NCI-H1417 (cell line): ENCODE measurements around the gene GPC2.
"Not testable (repeated sequence)": the region's sequence is repeated elsewhere in the genome, so short reads cannot be mapped to it uniquely, and the experiment has no call there.

Experiments
- DNase-seq, 3 experiments: peaks; one replicate each; lab custom pipeline; 2025; lab: John Stamatoyannopoulos, UW

The GPC2 gene

GRCh38 chr7:100152404-100152803 is 24.8 kb downstream of the GPC2 start:
- no peak for DNase-seq

- peak; percentile 99 to 100 (median 100) for DNase-seq
Measured at GRCh38 chr7:100148559-100149328, 28.4 kb downstream of the GPC2 start, which contains the start of gene LAMTOR4. Gene LAMTOR4, plus strand, starts transcription at chr7:100148918. Its CDS starts 55 bp downstream, at chr7:100148973.

DNA sequence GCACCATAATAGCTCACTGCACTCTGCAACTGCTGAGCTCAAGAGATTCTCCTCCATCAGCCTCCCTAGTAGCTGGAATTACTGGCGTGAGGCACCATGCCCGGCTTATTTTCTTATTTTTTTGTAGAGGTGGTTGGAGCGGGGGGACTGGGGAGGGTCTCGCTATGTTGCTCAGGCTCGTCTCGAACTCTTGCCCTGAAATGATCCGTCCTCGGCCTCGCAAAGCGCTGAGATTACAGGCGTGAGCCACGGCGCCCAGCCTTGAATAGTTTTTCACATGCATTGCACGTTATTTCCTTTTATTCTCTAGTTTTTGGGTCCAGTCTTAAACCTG is 29.0 kb downstream of the GPC2 start:
- DNase-seq, result no peak

DNA sequence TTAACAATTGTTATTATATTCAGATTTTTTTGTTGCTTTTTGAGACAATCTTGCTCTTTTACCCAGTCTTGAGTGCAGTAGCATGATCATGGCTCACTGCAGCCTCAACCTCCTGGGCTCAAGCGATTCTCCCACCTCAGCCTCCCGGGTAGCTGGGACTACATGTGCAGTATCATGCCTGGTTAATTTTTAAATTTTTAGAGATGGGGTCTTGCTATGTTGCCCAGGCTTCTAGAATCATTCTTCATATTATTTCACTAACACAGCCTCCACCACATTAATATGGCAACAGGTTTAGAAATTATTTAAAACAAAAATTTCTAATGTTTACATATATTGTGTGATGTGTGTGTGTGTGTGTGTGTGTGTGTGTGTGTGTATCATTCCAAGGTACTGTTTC is 29.9 kb downstream of the GPC2 start:
- no peak for DNase-seq

DNA sequence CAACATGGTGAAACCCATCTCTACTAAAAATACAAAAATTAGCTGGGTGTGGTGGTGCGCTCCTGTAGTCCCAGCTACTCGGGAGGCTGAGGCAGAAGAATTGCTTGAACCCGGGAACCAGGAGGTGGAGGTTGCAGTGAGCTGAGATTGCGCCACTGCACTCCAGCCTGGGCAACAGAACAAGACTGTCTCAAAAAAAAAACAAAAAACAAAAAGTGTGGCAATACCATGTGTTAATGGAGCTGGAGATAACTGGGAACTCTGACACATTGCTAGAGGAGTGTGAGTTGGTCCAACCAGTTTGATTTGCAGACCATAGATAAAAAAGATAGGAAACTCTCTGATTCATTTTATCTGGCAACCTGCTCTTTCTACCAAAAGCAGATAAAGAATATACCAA is 30.8 kb downstream of the GPC2 start:
- not testable (repeated sequence) for DNase-seq

DNA sequence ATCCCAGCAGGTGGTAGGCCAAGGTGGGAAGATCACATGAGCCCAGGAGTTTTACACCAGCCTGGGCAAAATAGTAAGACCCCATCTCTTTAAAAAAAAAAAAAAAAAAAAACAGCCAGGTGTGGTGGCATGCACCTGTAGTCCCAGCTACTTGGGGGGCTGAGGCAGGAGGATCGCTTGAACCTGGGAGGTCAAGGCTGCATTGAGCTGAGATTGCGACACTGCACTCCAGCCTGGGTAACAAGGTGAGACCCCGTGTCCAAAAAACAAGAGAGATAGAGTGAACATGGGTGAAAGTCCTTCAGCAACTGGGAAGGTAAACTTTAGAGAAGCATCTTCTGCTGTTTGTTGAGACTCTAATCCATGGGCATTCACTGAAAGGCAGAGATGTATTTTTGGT is 34.7 kb downstream of the GPC2 start:
- DNase-seq, result no peak

DNA sequence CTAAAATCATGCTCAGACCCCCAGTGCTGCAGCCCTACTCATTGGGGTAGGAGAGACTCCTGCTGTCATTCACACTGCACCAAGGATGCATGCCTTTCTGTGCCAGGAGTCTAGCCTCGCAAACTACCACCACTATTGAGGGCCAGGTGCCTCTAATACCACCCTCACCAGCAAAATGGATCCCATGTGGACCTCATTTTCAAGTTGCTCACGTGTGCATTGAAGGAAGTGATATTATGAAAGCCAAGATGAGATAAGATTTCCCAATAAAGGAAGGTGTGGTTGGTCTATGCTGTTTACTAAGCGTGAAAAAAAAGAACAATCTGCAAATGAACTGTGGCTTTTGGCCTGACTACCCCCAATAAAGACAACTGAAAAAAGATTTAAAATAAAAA is 35.6 kb downstream of the GPC2 start:
- no peak for DNase-seq

DNA sequence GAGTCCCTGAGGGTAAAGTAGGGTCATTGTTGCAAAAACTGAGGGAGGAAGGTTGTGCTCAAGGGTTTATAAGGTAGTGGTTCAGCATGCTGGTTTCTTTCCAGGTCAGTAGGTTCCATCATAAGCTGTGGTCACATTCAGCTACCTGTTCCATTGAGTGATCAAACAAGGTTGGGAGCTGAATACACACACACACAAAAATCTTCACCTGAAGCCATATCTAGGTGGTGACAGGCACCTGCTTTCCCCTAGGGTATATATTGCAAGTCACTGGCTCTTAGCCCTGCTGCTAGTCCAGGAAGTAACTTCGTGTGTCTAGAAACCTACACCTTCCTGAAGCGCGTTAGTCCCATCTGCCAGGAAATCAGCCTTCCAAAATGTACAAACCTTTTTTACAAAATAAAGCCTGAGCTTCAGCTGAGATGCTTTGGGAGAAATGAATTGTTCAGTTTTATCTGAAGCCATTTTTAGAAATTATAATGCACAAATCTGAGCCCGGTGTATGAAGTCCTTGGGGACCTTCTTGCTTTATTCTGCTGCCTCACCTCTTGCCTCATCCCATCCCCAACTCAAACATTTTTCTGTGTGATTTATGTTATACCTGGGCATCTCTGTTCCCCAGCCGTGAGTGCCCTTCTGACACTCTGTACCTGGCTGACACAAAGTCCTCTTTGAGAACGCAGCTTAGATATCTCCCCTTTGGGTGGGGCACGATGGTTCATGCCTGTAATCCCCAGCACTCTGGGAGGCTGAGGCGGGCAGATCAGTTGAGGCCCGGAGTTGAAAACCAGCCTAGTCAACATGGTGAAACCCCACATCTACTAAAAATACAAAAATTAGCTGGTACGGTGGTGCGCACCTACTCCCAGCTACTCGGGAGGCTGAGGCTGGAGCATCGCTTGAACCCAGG is 39.1 kb downstream of the GPC2 start:
- DNase-seq, result peak in 1 of 3 experiments; percentile 36

- peak; percentile 47 to 72 (median 61) for DNase-seq
Measured at GRCh38 chr7:100132697-100133151, 44.5 kb downstream of the GPC2 start.

DNA sequence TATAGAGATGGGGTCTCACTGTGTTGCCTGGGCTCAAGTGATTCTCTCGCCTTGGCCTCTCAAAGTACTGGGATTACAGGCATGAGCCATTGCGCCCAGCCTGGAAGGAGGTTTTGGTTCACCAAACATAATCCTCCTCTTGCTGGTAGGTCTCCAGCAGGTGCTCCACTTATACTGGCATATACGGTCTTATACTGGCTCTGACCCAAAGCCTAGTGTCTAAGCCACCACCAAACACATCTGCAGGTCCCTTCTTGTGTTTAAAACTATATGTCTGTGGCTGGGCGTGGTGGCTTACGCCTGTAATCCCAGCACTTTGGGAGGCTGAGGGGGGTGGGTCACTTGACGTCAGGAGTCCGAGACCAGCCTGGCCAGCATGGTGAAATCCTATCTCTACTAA is 45.1 kb downstream of the GPC2 start:
- no peak for DNase-seq

DNA sequence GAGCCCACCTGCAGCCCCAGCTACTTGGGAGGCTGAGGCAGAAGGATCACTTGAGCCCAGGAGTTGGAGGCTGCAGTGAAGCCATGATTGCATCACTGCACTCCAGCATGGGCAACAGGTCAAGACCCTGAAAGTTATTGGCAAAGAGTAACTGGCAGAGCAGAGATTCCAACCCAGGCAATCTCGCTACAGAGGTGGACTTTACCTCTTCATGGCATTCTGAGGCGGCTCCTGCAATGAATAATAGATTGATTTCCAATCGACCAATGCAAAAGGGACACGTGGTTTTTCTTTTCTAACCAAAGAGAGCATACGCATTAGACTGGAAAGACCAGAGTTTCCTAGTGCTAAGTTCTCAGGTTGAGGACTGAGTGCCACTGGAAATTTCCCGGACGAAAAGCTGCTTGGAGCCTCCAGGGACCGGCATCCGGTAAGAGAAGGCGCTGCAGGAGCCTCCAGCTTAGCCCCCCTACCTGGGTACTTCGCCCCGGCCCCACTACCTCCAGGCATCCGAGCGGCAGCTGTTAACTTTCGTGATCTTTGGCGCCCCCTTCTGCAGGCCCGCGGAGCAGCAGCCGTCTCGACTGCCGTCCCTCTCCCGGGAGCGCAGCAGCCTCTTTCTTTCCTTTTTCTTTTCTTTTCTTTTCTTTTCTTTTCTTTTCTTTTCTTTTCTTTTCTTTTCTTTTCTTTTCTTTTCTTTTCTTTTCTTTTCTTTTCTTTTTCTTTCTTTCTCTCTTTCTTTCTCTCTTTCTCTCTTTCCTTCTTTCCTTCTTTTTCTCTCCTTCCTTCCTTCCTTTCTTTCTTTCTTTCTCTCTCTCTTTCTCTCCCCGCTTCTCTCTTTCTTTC is 46.4 kb downstream of the GPC2 start:
- DNase-seq, result peak; percentile 69 to 87 (median 80)

DNA sequence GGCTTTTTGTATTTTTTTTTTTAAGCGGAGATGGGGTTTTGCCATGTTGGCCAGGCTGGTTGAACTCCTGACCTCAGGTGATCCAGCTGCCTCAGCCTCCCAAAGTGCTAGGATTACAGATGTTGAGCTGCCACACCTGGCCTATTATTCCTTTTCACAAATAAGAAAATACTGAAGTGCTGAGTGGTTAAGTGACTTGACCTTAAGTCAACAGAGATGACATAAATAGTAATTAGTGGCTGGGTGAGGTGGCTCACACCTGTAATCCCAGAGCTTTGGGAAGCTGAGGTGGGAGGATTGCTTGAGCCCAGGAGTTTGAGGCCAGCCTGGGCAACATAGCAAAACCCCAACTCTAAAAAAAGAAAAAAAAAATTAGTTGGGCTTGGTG is 47.0 kb downstream of the GPC2 start:
- DNase-seq, result peak in 2 of 3 experiments; percentile 45 to 82

DNA sequence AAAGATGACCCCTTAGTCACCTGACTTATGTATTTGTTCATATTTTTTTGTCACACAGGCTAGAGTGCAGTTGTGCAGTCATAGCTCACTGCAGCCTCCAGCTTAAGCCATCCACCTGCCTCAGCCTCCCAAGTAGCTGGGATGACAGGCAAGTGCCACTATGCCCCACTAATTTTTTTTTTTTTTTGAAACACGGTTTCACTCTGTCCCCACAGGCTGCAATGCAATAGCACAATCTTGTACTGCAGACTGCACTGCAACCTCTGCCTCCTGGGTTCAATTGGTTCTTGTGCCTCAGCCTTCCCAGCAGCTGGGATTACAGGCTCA is 48.6 kb downstream of the GPC2 start:
- no peak for DNase-seq

DNA sequence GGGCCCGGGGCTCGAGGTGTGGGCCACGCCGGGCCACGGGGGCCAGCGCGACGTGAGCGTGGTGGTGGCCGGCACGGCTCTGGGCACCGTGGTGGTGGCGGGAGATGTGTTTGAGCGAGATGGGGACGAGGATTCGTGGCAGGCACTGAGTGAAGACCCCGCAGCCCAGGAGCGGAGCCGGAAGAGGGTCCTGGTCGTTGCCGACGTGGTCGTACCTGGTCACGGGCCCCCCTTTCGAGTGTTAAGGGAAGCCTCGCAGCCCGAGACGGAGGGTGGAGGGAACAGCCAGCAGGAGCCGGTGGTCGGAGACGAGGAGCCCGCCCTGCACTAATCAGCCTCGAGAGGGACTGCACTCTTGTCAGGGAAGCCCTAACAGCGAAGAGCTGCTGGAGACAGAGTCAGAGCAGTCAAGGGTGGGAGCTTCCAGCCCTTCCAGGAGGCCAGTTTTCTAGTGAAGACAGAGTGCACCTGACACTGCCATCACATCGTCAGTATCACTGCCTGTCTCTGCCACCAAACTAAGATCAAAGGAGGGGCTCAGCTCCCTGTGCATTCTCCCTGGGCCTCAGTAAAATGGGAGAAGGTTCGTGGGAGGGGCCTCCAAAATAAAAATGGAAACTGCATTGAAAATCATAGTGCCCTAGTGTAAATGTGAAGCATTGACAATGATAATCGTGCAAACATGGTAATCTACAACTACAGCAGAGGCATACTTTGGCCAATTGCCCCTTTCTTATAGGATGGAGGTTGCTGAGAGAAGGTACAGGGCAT is 49.1 kb downstream of the GPC2 start:
- DNase-seq, result peak in 2 of 3 experiments; percentile 42 to 56

- peak; percentile 95 to 100 (median 98) for DNase-seq
Measured at GRCh38 chr7:100126931-100127865, 50.0 kb downstream of the GPC2 start, which contains the start of gene MBLAC1. Gene MBLAC1, plus strand, starts transcription at chr7:100126967. Its CDS starts 429 bp downstream, at chr7:100127396.

GRCh38 chr7:100126239-100126930 is 50.8 kb downstream of the GPC2 start:
- no peak for DNase-seq

GRCh38 chr7:100124301-100125230 is 52.6 kb downstream of the GPC2 start:
- DNase-seq, result no peak

- no peak for DNase-seq
Measured at GRCh38 chr7:100122568-100122967, 54.6 kb downstream of the GPC2 start.
